ENCODE results near the gene ZNF208. TPM values are rescaled to one million over a fixed set of nuclear protein-coding genes. Genes with fewer than 3 reads are reported as not detected.
"Not testable (repeated sequence)": the region's sequence is repeated elsewhere in the genome, so short reads cannot be mapped to it uniquely, and the experiment has no call there.

ZNF208 gene
- total RNA-seq, 2 donors from 2014 or later: 1.4 TPM

DNA sequence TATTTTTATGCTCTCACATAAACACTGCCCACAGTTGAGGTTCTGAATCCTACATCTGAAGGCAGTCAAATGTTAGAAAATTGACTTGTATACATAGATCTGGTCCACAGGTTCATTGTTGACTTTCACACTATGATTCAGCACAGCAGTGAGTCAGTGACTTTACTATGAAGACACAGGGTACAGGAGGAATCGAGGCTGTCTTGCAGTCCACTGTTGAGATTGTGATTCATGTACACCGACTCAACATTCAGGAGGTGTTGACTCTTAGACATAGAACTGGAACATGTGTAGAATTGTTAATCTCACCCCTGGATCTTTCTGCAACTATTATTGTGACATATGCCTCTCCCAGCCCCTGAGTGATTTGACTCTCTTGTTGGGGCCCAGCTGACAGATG, 100.4 kb downstream of the ZNF208 start:
- Mint-ChIP-seq H3K27ac (no peak overlapping the region), H3K27me3 (no peaks in the 10 kb centered on the region), H3K4me3 (no peak overlapping the region), H3K9me3 (peaks cover 26% of the 10 kb centered on the region), H3K36me3 (no peaks in the 10 kb centered on the region), H3K4me1 (ENCODE audit: low read depth in 2 of 2) (no peaks in the 10 kb centered on the region)
- DNase-seq (ENCODE audit: low spot score) (no peak), ATAC-seq (no peak)

GRCh38 chr19:21908066-21908465, 102.7 kb downstream of the ZNF208 start:
- no peaks in the 10 kb centered on the region for H3K4me1 Mint-ChIP-seq (ENCODE audit: low read depth in 2 of 2)
- no peak overlapping the region for H3K27ac Mint-ChIP-seq
- H3K9me3 Mint-ChIP-seq: peaks cover 22% of the 10 kb centered on the region
- no peak for ATAC-seq
- DNase-seq (ENCODE audit: low spot score): no peak
- no peak overlapping the region for H3K4me3 Mint-ChIP-seq
- H3K27me3 Mint-ChIP-seq: no peaks in the 10 kb centered on the region
- H3K36me3 Mint-ChIP-seq: no peaks in the 10 kb centered on the region

DNA sequence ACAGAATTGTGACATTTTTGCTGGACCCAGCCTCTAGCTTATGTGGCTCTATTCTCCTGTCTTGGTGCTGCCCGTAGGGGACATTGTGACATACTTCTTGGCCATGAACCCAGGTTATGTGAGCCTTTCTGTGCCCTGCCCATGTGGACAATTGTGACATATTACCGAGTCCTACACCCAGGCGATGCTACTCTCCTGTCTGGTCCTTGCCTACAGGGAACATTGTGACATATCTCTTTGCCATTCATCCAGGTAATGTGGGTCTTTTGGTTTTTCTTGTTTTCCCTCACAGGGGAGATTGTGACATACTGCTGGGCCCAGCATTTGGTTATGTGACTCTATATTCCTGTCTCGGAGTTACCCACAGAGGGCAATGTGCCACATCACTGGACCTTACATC, 103.2 kb downstream of the ZNF208 start:
- ATAC-seq (no peak), DNase-seq (ENCODE audit: low spot score) (no peak)
- Mint-ChIP-seq H3K36me3 (no peaks in the 10 kb centered on the region), H3K9me3 (peaks cover 22% of the 10 kb centered on the region), H3K4me3 (no peak overlapping the region), H3K4me1 (ENCODE audit: low read depth in 2 of 2) (no peaks in the 10 kb centered on the region), H3K27me3 (no peaks in the 10 kb centered on the region), H3K27ac (no peak overlapping the region)

GRCh38 chr19:21902571-21902970, 108.2 kb downstream of the ZNF208 start:
- Mint-ChIP-seq H3K4me1 (ENCODE audit: low read depth in 2 of 2) (no peaks in the 10 kb centered on the region), H3K27ac (no peak overlapping the region), H3K9me3 (peaks cover 6% of the 10 kb centered on the region), H3K27me3 (no peaks in the 10 kb centered on the region), H3K36me3 (peaks cover 6% of the 10 kb centered on the region), H3K4me3 (no peak overlapping the region)
- DNase-seq (ENCODE audit: low spot score) (no peak), ATAC-seq (no peak)

DNA sequence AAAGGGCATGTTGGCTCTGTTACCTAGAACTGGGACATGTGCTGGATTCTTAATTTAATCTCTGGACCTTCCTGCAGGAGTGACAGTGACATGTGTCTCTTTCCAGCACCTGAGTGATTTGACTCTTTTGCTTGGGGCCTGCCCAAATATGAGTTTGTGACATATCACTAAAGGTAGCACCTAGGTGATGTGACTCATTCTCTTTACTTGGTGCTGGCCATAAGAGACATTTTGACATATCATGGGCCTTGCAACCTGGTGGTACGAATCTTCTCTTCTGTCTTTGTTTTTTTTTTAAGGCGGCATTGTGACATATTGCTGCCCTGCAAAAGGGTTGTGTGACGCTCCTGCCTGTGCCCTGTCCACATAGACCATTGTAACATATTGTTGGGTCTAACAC, 108.9 kb downstream of the ZNF208 start:
- Mint-ChIP-seq H3K9me3 (peaks cover 11% of the 10 kb centered on the region), H3K4me3 (no peak overlapping the region), H3K4me1 (ENCODE audit: low read depth in 2 of 2) (no peaks in the 10 kb centered on the region), H3K36me3 (peaks cover 9% of the 10 kb centered on the region), H3K27me3 (no peaks in the 10 kb centered on the region), H3K27ac (no peak overlapping the region)
- ATAC-seq: no peak
- no peak for DNase-seq (ENCODE audit: low spot score)

- peaks cover 7% of the 10 kb centered on the region for H3K9me3 Mint-ChIP-seq
- H3K4me1 Mint-ChIP-seq (ENCODE audit: low read depth in 2 of 2): no peaks in the 10 kb centered on the region
- no peaks in the 10 kb centered on the region for H3K27me3 Mint-ChIP-seq
- ATAC-seq (no peak), DNase-seq (ENCODE audit: low spot score) (no peak)
- H3K27ac Mint-ChIP-seq: no peak overlapping the region
- H3K4me3 Mint-ChIP-seq: no peak overlapping the region
- peaks cover 17% of the 10 kb centered on the region for H3K36me3 Mint-ChIP-seq
Measured at GRCh38 chr19:21900401-21900800, 110.3 kb downstream of the ZNF208 start.

- peak in 1 of 2 donors; percentile 20 for ATAC-seq
Measured at GRCh38 chr19:21891086-21891485, 119.7 kb downstream of the ZNF208 start.

GRCh38 chr19:21890017-21890416, 120.7 kb downstream of the ZNF208 start:
- not testable (repeated sequence) for H3K9me3 Mint-ChIP-seq; H3K27ac Mint-ChIP-seq; H3K4me1 Mint-ChIP-seq (ENCODE audit: low read depth in 2 of 2); DNase-seq (ENCODE audit: low spot score); H3K4me3 Mint-ChIP-seq; ATAC-seq; H3K27me3 Mint-ChIP-seq; H3K36me3 Mint-ChIP-seq

More at GRCh38 chr19:21891086-21891485, 119.7 kb downstream of the ZNF208 start:
- Mint-ChIP-seq H3K9me3 (no peaks in the 10 kb centered on the region), H3K4me3 (no peak overlapping the region), H3K4me1 (ENCODE audit: low read depth in 2 of 2) (peaks cover 0 to 2% of the 10 kb centered on the region in 2 donors), H3K27ac (no peak overlapping the region), H3K36me3 (peaks cover 6% of the 10 kb centered on the region), H3K27me3 (no peaks in the 10 kb centered on the region)
- no peak for DNase-seq (ENCODE audit: low spot score)

DNA sequence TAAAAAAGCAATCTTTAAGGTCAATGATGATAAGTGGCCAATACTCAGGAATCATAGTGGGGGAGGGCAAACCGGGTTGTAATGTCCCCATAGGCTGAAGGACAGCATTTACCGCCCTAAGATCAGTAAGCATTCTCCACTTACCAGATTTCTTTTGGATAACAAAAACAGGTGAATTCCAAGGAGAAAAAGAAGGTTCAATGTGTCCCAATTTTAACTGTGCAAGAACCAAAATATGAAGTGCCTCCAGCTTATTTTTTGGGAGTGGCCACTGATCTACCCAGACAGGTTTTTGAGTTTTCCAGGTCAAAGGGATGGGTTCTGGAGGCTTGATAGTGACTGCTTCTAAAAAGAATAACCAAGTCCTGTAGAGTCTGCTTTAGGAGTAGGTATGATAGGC, 125.2 kb downstream of the ZNF208 start:
- not testable (repeated sequence) for H3K4me1 Mint-ChIP-seq (ENCODE audit: low read depth in 2 of 2); H3K9me3 Mint-ChIP-seq; H3K4me3 Mint-ChIP-seq; H3K36me3 Mint-ChIP-seq; H3K27ac Mint-ChIP-seq; ATAC-seq; H3K27me3 Mint-ChIP-seq; DNase-seq (ENCODE audit: low spot score)

- H3K9me3 Mint-ChIP-seq; ATAC-seq; H3K27me3 Mint-ChIP-seq; H3K36me3 Mint-ChIP-seq; H3K4me1 Mint-ChIP-seq (ENCODE audit: low read depth in 2 of 2); H3K4me3 Mint-ChIP-seq; H3K27ac Mint-ChIP-seq; DNase-seq (ENCODE audit: low spot score): not testable (repeated sequence)
Measured at GRCh38 chr19:21884786-21885185, 126.0 kb downstream of the ZNF208 start.

- Mint-ChIP-seq H3K4me1 (ENCODE audit: low read depth in 2 of 2) (no peaks in the 10 kb centered on the region), H3K27me3 (peaks cover 0 to 3% of the 10 kb centered on the region in 2 donors), H3K36me3 (no peaks in the 10 kb centered on the region), H3K27ac (no peak overlapping the region), H3K9me3 (no peaks in the 10 kb centered on the region), H3K4me3 (no peak overlapping the region)
- ATAC-seq (no peak), DNase-seq (ENCODE audit: low spot score) (no peak)
Measured at GRCh38 chr19:21883516-21883915, 127.2 kb downstream of the ZNF208 start.

Other genes starting within 250 kb of the ZNF208 start
- 10 to 100 TPM; 24.2 to 32.3 TPM for gene ZNF100, start 243.4 kb downstream of the ZNF208 start, total RNA-seq
- 10 to 100 TPM; 28.8 to 35.4 TPM for gene ZNF43, start 174.8 kb downstream of the ZNF208 start, total RNA-seq
- gene ZNF257, start 41.5 kb upstream of the ZNF208 start, total RNA-seq: 1 to 10 TPM; 7.1 to 7.5 TPM
- not detected for gene ZNF676, start 186.0 kb upstream of the ZNF208 start, total RNA-seq